Measurements from ENCODE around the gene WFDC1. TPM values are rescaled to one million over a fixed set of nuclear protein-coding genes. Genes with fewer than 3 reads are reported as not detected.

WFDC1 gene
- total RNA-seq, 1 donor from 2014 or later: 334 TPM

GRCh38 chr16:84378099-84378498 lies 83.4 kb downstream of the WFDC1 start:
- no peak for DNase-seq (ENCODE audit: low spot score)

DNA sequence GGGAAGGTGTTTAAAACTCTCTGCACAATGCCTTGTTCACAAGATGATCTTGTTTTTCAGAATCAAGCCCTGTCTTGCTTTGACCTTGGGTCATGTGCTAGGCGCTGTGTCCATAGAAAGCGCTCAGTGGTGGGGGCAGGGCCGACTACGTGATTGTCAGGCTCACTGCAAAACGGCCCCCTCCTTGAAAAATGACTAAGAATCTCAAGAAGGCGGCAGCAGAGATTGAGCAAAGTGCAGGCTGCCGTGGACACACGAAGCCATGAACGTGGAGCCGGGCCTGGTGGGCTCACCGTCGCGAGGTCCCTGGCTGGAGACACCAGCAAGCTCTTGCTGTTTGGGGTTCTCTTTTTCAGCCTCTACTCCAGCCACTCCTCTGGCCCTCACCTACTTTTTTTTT lies 83.9 kb downstream of the WFDC1 start:
- no peak for DNase-seq (ENCODE audit: low spot score)

DNA sequence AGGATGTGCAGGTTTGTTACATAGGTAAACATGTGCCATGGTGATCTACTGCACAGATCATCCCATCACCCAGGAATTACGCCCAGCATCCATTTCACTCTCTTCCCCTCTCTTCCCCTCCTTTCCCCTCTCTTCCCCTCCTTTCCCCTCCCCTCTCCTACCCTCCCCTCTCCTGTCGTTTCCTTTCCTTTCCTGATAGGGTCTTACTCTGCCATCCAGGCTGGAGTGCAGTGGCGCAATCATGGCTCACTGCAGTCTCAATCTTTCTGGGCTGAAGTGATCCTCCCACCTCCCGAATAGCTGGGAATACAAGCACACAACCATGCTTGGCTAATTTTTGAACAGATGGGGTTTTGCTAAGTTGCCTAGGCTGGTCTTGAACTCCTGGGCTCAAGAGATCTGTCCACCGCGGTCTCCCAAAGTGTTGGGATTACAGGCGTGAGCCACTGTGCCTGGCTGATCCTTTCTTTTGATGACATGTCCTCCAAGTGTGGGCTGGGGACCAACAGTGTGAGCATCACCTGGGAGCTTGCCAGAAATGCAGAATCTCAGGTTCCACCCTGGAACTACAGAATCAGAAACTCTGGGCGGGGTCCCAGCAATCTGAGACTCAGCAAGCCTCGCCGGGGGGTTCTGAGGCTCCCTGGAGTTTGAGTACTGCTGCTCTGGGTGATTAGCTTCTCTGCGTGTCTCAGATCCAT lies 84.5 kb downstream of the WFDC1 start:
- no peak for DNase-seq (ENCODE audit: low spot score)

Other genes with a start within 250 kb of the WFDC1 start
- gene MBTPS1, start 177.9 kb upstream of the WFDC1 start, total RNA-seq (ENCODE audit: insufficient read depth, low replicate concordance): 116 TPM
- gene HSDL1, start 149.7 kb upstream of the WFDC1 start, total RNA-seq (ENCODE audit: insufficient read depth, low replicate concordance): 22.9 TPM
- gene DNAAF1, start 149.6 kb upstream of the WFDC1 start, total RNA-seq (ENCODE audit: insufficient read depth, low replicate concordance): 1.7 TPM
- gene TAF1C, start 107.8 kb upstream of the WFDC1 start, total RNA-seq (ENCODE audit: insufficient read depth, low replicate concordance): 9.4 TPM
- gene ADAD2, start 103.7 kb upstream of the WFDC1 start, total RNA-seq (ENCODE audit: insufficient read depth, low replicate concordance): not detected
- 0.72 TPM for gene KCNG4, start 54.9 kb upstream of the WFDC1 start, total RNA-seq (ENCODE audit: insufficient read depth, low replicate concordance)
- gene ATP2C2, start 73.7 kb downstream of the WFDC1 start, total RNA-seq (ENCODE audit: insufficient read depth, low replicate concordance): 1.7 TPM
- 19.3 TPM for gene MEAK7, start 209.8 kb downstream of the WFDC1 start, total RNA-seq (ENCODE audit: insufficient read depth, low replicate concordance)

Measured in umbilical cord (tissue), 2 donors.